GM18951 (cell line): ENCODE results near the gene PDZD8.
"Not testable (repeated sequence)": the region's sequence is repeated elsewhere in the genome, so short reads cannot be mapped to it uniquely, and the experiment has no call there.

ENCODE experiments used
- POLR2A ChIP-seq: IDR thresholded peaks from 4 replicates; pipeline ENCODE4 v1.6.1; 2011; ENCODE audit warnings: mild to moderate bottlenecking; ENCODE audit not compliant: insufficient read length, insufficient read depth; ENCODE audit errors: extremely low read depth
- in situ Hi-C: fragments of 300-500 bp; cut with MboI; formaldehyde crosslinking; loops from one replicate; pipeline ENCODE4 v1.12.0; 2022; ENCODE audit warnings: low sequenced_read_pairs, mixed read lengths, inconsistent platforms; ENCODE audit not compliant: unreplicated experiment

Gene PDZD8

GRCh38 chr10:117242463-117242832 is 132.8 kb downstream of the PDZD8 start:
- TF ChIP-seq POLR2A, result no peak
- in situ Hi-C loops, result no loop called here

- in situ Hi-C loops, result no loop called here
These were observed 133.4 kb downstream of the PDZD8 start for GRCh38 chr10:117241541-117242462.

GRCh38 chr10:117240621-117241529 is 134.4 kb downstream of the PDZD8 start, which contains the start of gene SLC18A2:
Gene SLC18A2, plus strand, starts transcription at chr10:117241114. Its CDS starts 580 bp downstream, at chr10:117241694.
- no peak for TF ChIP-seq POLR2A
- in situ Hi-C loops, result no loop called here

More at GRCh38 chr10:117241541-117242462, 133.4 kb downstream of the PDZD8 start:
- TF ChIP-seq POLR2A, result no peak

- in situ Hi-C loops, result no loop called here
These were observed 135.3 kb downstream of the PDZD8 start for GRCh38 chr10:117239721-117240620.

GRCh38 chr10:117239051-117239450 is 136.2 kb downstream of the PDZD8 start:
- in situ Hi-C loops, result no loop called here
- no peak for TF ChIP-seq POLR2A

More at GRCh38 chr10:117239721-117240620, 135.3 kb downstream of the PDZD8 start:
- no peak for TF ChIP-seq POLR2A

GRCh38 chr10:117237401-117237991 is 137.7 kb downstream of the PDZD8 start:
- no peak for TF ChIP-seq POLR2A
- in situ Hi-C loops, result no loop called here

GRCh38 chr10:117230107-117230506 is 145.1 kb downstream of the PDZD8 start:
- in situ Hi-C loops, result not testable (repeated sequence)

- no peak for TF ChIP-seq POLR2A
- in situ Hi-C loops, result loop anchor here (10.0 kb wide), 1 partner anchor 87 kb away; no protein-coding TSS in a partner anchor
These were observed 147.0 kb downstream of the PDZD8 start for GRCh38 chr10:117228210-117228609.
